B cell (primary cell): ENCODE data around the gene HPS1. TPM values are rescaled to one million over a fixed set of nuclear protein-coding genes. Genes with fewer than 3 reads are reported as not detected.

Experiments used
- ATAC-seq: fragments of 200-7000 bp; cut with Tn5 transposase; one replicate; pipeline ENCODE4 v1.10.0; 2021; ENCODE audit warnings: low read depth, mild to moderate bottlenecking, moderate number of reproducible peaks, moderate library complexity
- CTCF ChIA-PET: fragments of 350-600 bp; sonication (Branson Sonifier 250); formaldehyde crosslinking; loops from one replicate; lab custom pipeline; 2021; ENCODE audit warnings: antibody characterized with exemption, inconsistent platforms; lab: Charles Lee
- POLR2A ChIA-PET: fragments of 350-600 bp; sonication (Branson Sonifier 250); formaldehyde crosslinking; loops from one replicate; lab custom pipeline; 2021; ENCODE audit warnings: antibody characterized with exemption; lab: Charles Lee
- DNase-seq: peaks from one replicate; pipeline ENCODE4 v3.0.0; 2013
- H2AFZ ChIP-seq: 2 replicates; pipeline ENCODE4 v1.6.1; 2012; ENCODE audit warnings: mild to moderate bottlenecking, low read depth, low read length; ENCODE audit not compliant: insufficient read depth, poor library complexity, severe bottlenecking
- H3K27ac ChIP-seq, 2 donors: 1 replicate in 1 of 2; 2 replicates in 1 of 2; pipeline ENCODE4 v1.5.1; 2012 to 2013; ENCODE audit warnings: low read length in 2 of 2, mild to moderate bottlenecking in 2 of 2, moderate library complexity in 1 of 2
- H3K27me3 ChIP-seq, 4 experiments: fragments of 200-600 bp in 1 of 4; sonication (generic) in 1 of 4; replicated peaks in 1 of 4; 1 replicate in 2 of 4; 2 replicates in 2 of 4; pipeline versions ENCODE4 v1.6.1 to v1.7.0; 2013 to 2016; ENCODE audit warnings: low read length in 3 of 4, mild to moderate bottlenecking in 2 of 4, mixed read lengths in 1 of 4, moderate library complexity in 1 of 4; ENCODE audit not compliant: insufficient read depth in 4 of 4, control insufficient read depth in 3 of 4; ENCODE audit errors: control extremely low read depth in 1 of 4
- H3K36me3 ChIP-seq, 2 experiments: replicated peaks in 1 of 2; 1 replicate in 1 of 2; 2 replicates in 1 of 2; pipeline versions ENCODE4 v1.6.1 to v1.7.1; 2013; ENCODE audit warnings: low read length in 1 of 2; ENCODE audit not compliant: insufficient read depth in 2 of 2, control insufficient read depth in 1 of 2; ENCODE audit errors: control extremely low read depth in 1 of 2, extremely low read depth in 1 of 2
- H3K4me1 ChIP-seq, 2 donors: fragments of 200-600 bp in 1 of 2; sonication (generic) in 1 of 2; 1 replicate in 1 of 2; 2 replicates in 1 of 2; pipeline versions ENCODE4 v1.5.1 to v1.6.1; 2013 to 2017; ENCODE audit warnings: low read length in 2 of 2; ENCODE audit not compliant: control insufficient read depth in 2 of 2, insufficient read depth in 2 of 2
- H3K4me2 ChIP-seq: replicated peaks from 2 replicates; pipeline ENCODE3; 2012; ENCODE audit warnings: mild to moderate bottlenecking, low read depth, low read length; ENCODE audit not compliant: poor library complexity, severe bottlenecking
- H3K4me3 ChIP-seq, 5 experiments: fragments of 200-600 bp in 1 of 5; sonication (generic) in 1 of 5; 1 replicate in 3 of 5; 2 replicates in 2 of 5; pipeline versions ENCODE4 v1.5.1 to v1.7.0; 2011 to 2016; ENCODE audit warnings: low read length in 4 of 5, mild to moderate bottlenecking in 4 of 5, low read depth in 2 of 5, control low read depth in 1 of 5, moderate library complexity in 1 of 5; ENCODE audit not compliant: insufficient read depth in 1 of 5; ENCODE audit errors: control extremely low read depth in 1 of 5, extremely low read depth in 1 of 5
- H3K79me2 ChIP-seq: fragments of 200-600 bp; sonication (generic); one replicate; pipeline ENCODE4 v1.6.0; 2016; ENCODE audit warnings: low read length; ENCODE audit not compliant: control insufficient read depth, insufficient read depth
- H3K9ac ChIP-seq: fragments of 200-600 bp; sonication (generic); 2 replicates; pipeline ENCODE4 v1.6.1; 2017; ENCODE audit warnings: mild to moderate bottlenecking, low read length, moderate library complexity
- H3K9me3 ChIP-seq, 3 donors: one replicate each; pipeline versions ENCODE4 v1.6.1 to v1.7.1; 2013; ENCODE audit warnings: low read length in 2 of 3; ENCODE audit not compliant: control insufficient read depth in 2 of 3, insufficient read depth in 1 of 3; ENCODE audit errors: control extremely low read depth in 1 of 3
- H4K20me1 ChIP-seq: 2 replicates; pipeline ENCODE4 v1.6.0; 2012; ENCODE audit warnings: mild to moderate bottlenecking, low read length; ENCODE audit not compliant: insufficient read depth, control insufficient read depth, poor library complexity, severe bottlenecking
- H3K27ac Mint-ChIP-seq: one replicate; pipeline ENCODE4 v1.8.0; 2021; ENCODE audit warnings: mixed read lengths
- H3K27me3 Mint-ChIP-seq: one replicate; pipeline ENCODE4 v1.8.0; 2021; ENCODE audit warnings: mixed read lengths
- H3K4me1 Mint-ChIP-seq: one replicate; pipeline ENCODE4 v1.8.0; 2021; ENCODE audit warnings: mixed read lengths
- H3K4me3 Mint-ChIP-seq: one replicate; pipeline ENCODE4 v1.8.0; 2021; ENCODE audit warnings: mixed read lengths
- H3K9me3 Mint-ChIP-seq: one replicate; pipeline ENCODE4 v1.8.0; 2022; ENCODE audit warnings: mixed read lengths; ENCODE audit not compliant: insufficient read depth
- EZH2 ChIP-seq: IDR thresholded peaks from 2 replicates; pipeline ENCODE4 v1.6.1; 2012; ENCODE audit warnings: borderline replicate concordance, low read depth, mild to moderate bottlenecking, moderate library complexity, low read length; ENCODE audit not compliant: insufficient read depth, poor library complexity, severe bottlenecking
- WGBS: methylation state at CpG from one replicate; pipeline ENCODE4 v1.1.5; 2013; ENCODE audit warnings: missing lambda C conversion rate; ENCODE audit not compliant: insufficient coverage; 5-methylcytosine and 5-hydroxymethylcytosine counted together
- intact Hi-C: fragments of 100-400 bp; cut with micrococcal nuclease; formaldehyde crosslinking; loops from one replicate; pipeline ENCODE4 v1.10.0; 2022
- polyA plus RNA-seq: library from polyadenylated mRNA; depleted of rRNA; stranded (reverse); fragments of >200 nt; gene quantifications from 2 replicates; pipeline ENCODE4 v1.2.3, GENCODE V29; 2012
- total RNA-seq, 2 donors: library from RNA; stranded (reverse); fragments of 120-200 nt in 1 of 2; gene quantifications; 1 replicate in 1 of 2; 2 replicates in 1 of 2; pipeline versions ENCODE4 v1.2.3 to v1.2.4, GENCODE V29; 2013 to 2022
- TF ChIP-seq, protein P1 (sequence below): fragments of 200-600 bp; IDR thresholded peaks from one replicate; pipeline ENCODE4 v1.8.0; 2022; ENCODE audit warnings: antibody characterized with exemption, mild to moderate bottlenecking

Gene HPS1
- total and polyA plus RNA-seq, 2 donors (not counting 1 experiment from before 2014, with no cell fraction given): 125 to 196 TPM

DNA sequence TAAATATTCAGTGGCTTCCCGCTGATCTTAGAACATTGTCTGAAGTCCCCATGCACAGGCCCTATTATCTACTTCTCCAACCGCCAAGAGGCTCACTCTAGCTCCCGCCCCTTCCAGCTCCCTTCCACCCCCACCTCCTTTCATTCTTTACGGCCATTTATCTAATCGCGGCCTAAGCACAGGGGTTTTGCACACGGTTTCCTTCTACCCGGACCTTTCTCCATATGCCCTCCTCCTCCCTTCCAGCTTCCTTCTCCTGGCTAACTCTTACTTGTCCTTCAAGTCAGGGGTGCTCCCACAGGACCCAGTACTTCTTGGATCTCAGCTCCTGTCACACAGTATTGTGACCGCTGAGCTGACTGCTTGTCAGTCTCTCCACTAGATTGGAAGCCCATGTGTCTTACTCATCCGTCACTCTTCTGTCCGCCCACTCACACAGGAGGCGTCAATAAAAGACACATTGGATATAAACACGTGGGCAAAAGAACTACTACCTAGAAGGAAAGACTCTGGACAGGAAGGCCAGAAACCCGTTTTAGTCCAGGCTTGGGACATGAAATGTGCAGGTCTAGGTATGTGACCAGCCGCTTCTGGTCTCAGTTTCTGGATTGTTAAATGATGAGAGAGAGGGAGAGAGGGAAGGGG lies 20.2 kb upstream of the HPS1 start:
- Histone ChIP-seq H3K79me2 (no peaks in the 10 kb centered on the region), H2AFZ (peak overlapping the region; percentile 100), H3K9ac (peak overlapping the region; percentile 95), H3K4me2 (peak overlapping the region; percentile 100), H3K27ac (no peak overlapping the region), H3K27me3 (peaks cover 0 to 9% (median 3%) of the 10 kb centered on the region in 4 experiments), H4K20me1 (no peaks in the 10 kb centered on the region), H3K9me3 (no peaks in the 10 kb centered on the region), H3K4me3 (peak overlapping the region in 1 of 5 experiments; percentile 91), H3K4me1 (peaks cover 4 to 5% of the 10 kb centered on the region in 2 donors), H3K36me3 (no peaks in the 10 kb centered on the region)
- Mint-ChIP-seq H3K27ac (no peak overlapping the region), H3K4me1 (peaks cover 6% of the 10 kb centered on the region), H3K27me3 (peaks cover 14% of the 10 kb centered on the region), H3K4me3 (peak overlapping the region; percentile 98), H3K9me3 (no peaks in the 10 kb centered on the region)
- TF ChIP-seq, protein P1, sequence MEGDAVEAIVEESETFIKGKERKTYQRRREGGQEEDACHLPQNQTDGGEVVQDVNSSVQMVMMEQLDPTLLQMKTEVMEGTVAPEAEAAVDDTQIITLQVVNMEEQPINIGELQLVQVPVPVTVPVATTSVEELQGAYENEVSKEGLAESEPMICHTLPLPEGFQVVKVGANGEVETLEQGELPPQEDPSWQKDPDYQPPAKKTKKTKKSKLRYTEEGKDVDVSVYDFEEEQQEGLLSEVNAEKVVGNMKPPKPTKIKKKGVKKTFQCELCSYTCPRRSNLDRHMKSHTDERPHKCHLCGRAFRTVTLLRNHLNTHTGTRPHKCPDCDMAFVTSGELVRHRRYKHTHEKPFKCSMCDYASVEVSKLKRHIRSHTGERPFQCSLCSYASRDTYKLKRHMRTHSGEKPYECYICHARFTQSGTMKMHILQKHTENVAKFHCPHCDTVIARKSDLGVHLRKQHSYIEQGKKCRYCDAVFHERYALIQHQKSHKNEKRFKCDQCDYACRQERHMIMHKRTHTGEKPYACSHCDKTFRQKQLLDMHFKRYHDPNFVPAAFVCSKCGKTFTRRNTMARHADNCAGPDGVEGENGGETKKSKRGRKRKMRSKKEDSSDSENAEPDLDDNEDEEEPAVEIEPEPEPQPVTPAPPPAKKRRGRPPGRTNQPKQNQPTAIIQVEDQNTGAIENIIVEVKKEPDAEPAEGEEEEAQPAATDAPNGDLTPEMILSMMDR: no peak
- no peak for TF ChIP-seq EZH2
- DNase-seq: no peak
- ATAC-seq: no peak
- ChIA-PET CTCF (interaction anchor here (0.6 to 8.6 kb wide), 42 partner anchors 9 to 1244 kb away, joined by 3 to 141 read pairs (median 4); no protein-coding TSS in a partner anchor), POLR2A (interaction anchor here (1.2 kb wide), 1 partner anchor 21 kb away, joined by 3 read pairs; no protein-coding TSS in a partner anchor)
- WGBS: 87% methylated on average over 14 of the region's 15 CpGs
- intact Hi-C loops: loop anchor here (1.0 to 5.0 kb wide), 4 partner anchors 21 to 779 kb away; partner anchors contain the start of genes HPS1 and R3HCC1L

DNA sequence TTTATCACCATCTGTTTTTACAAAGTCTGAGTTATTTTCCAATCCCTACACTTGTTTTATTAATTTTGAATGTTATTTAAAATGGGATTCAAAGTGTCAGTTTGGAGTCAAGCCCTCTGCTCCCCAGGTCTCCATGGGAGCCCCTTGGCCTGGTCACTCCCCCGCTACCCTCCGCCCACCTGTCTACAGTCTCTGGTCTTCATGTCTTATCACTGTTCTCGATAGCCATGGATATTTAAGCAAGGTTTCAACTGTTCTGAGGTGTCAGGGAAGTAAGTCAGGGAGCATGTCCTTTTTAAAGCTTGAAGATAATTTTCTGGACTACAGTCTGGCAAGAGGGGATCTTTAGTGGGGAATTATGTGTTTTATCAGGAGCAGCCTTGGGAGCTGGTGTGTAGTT lies 19.1 kb upstream of the HPS1 start:
- Mint-ChIP-seq H3K27me3 (peaks cover 14% of the 10 kb centered on the region), H3K4me1 (peaks cover 6% of the 10 kb centered on the region), H3K4me3 (no peak overlapping the region), H3K27ac (no peak overlapping the region), H3K9me3 (no peaks in the 10 kb centered on the region)
- H3K4me3 ChIP-seq: no peak overlapping the region
- TF ChIP-seq, protein P1: no peak
- TF ChIP-seq EZH2: no peak
- WGBS: 100% methylated on average over 2 of the region's 3 CpGs
- no peak overlapping the region for H3K27ac ChIP-seq
- ATAC-seq (no peak), DNase-seq (no peak)
- H3K27me3 ChIP-seq: peaks cover 0 to 9% (median 3%) of the 10 kb centered on the region in 4 experiments
- H2AFZ ChIP-seq: no peak overlapping the region
- no peaks in the 10 kb centered on the region for H3K9me3 ChIP-seq
- ChIA-PET CTCF (interaction anchor here (1.2 to 8.6 kb wide), 6 partner anchors 40 to 1245 kb away, joined by 3 to 141 read pairs (median 20); no protein-coding TSS in a partner anchor), POLR2A (interaction anchor here (0.6 to 0.7 kb wide), 2 partner anchors 227 to 1517 kb away, joined by 3 to 4 read pairs; no protein-coding TSS in a partner anchor)
- H3K36me3 ChIP-seq: no peaks in the 10 kb centered on the region
- no peak overlapping the region for H3K4me2 ChIP-seq
- H3K4me1 ChIP-seq: peaks cover 4 to 5% of the 10 kb centered on the region in 2 donors
- intact Hi-C loops: loop anchor here (5.0 kb wide), 1 partner anchor 334 kb away; the partner anchor contains the start of gene R3HCC1L
- no peaks in the 10 kb centered on the region for H4K20me1 ChIP-seq
- H3K9ac ChIP-seq: no peak overlapping the region
- no peaks in the 10 kb centered on the region for H3K79me2 ChIP-seq
